Left colon (tissue), 2 donors: ENCODE measurements around the gene POGK. TPM values are rescaled to one million over a fixed set of nuclear protein-coding genes. Genes with fewer than 3 reads are reported as not detected.
A peak's percentile ranks its signal among the peaks of the same experiment; 100 is the strongest.

Experiments
- ATAC-seq: fragments of 200-7000 bp; cut with Tn5 transposase; one replicate; pipeline ENCODE4 v1.9.1; 2020; ENCODE audit warnings: mild to moderate bottlenecking, moderate library complexity
- DNase-seq, 2 donors: peaks; one replicate each; pipeline ENCODE4 v3.0.0-alpha.2; 2020
- intact Hi-C, 2 donors: fragments of 100-400 bp; cut with DNase I in 1 of 2; cut with micrococcal nuclease in 1 of 2; formaldehyde crosslinking; loops; one replicate each; pipeline versions ENCODE4 v1.11.2 to v1.14.0; 2022; cut with DNase I, micrococcal nuclease
- total RNA-seq, 2 donors: library from RNA; stranded (reverse); fragmentation: NEBNext Ultra II Directional; extraction: Animal tissue kit (Norgen Biotek cat#: 25700); gene quantifications; one replicate each; pipeline ENCODE4 v1.2.1, GENCODE V29; 2021
- donor health status: DM: no; HTN: no; CAD: no.
- donor health status: DM: yes; HTN: yes; CAD: no.

Gene POGK
- total RNA-seq, 2 donors from 2014 or later, result 27.5 to 30.3 TPM

DNA sequence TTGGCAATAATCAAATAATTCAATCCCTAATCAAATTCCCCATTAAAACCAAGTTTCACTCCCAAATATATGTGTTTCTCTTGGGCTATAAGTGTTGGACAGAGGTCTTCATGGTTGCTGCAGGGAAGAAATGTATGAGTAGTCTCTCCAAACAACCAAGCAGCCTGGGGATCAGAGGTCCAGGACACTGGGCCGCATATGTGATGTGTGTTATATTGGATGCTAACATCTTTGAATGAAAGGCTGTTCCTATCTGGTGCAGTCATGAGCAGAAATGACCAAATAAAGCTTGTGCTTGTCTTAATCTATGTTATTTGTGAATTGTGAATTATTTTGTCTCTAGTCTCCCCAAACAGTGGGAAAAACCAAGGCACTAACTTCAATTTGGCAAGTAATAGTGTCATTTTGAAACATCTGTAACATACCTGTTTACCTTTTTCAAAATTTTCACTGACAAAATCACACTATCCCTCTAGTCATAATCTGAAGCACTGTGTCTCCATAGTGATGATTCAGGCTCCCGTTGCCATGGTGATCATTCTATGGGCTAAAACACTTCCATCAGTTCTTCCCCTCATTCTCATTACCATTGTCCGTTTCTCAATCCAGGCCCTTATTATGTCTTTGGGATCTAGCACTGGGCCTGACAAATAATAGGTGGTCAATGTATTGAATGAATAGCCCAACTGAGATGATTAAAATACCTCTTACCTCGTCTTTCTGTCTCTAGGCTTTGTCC is 49.3 kb downstream of the POGK start:
- no peak for ATAC-seq
- intact Hi-C loops, result no loop called here
- no peak for DNase-seq

DNA sequence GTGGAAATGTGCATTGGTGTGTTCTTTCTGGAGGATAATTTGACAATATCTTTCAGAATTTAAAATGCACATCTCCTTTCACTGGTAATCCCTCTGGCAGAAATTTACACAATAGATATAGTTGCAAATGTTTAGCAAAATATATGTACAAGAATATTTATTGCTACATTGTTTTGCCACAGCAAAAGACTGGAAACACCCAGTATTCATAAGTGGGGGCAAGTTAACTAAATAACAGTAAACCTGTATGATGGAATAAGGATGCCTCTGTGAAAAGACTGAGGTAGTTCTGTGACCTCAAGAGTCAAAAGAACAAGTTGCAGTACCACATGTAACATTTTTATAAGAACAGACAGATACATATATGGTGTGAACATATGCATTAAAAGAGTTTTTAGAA is 50.5 kb downstream of the POGK start:
- intact Hi-C loops, result no loop called here
- ATAC-seq (no peak), DNase-seq (no peak)

DNA sequence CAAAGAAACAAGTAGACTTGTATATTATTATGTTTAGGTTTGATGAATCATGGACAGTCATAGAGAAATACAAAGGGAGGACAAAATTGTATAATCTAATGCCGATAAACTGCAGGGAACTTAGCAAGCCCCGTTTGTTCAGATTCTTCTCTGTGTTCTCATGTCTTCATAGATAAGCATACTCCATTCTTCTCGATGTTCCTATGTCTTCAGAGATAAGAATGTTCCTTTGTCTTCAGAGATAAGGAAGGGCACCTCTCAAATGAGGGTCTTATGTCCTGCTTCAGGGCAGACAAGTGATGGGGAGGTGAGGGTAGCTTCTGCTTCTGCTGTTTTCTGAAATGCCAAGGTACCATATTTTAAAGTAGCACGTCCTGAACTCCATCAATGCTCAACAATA is 56.5 kb downstream of the POGK start:
- no peak for ATAC-seq
- DNase-seq, result no peak
- intact Hi-C loops, result no loop called here

DNA sequence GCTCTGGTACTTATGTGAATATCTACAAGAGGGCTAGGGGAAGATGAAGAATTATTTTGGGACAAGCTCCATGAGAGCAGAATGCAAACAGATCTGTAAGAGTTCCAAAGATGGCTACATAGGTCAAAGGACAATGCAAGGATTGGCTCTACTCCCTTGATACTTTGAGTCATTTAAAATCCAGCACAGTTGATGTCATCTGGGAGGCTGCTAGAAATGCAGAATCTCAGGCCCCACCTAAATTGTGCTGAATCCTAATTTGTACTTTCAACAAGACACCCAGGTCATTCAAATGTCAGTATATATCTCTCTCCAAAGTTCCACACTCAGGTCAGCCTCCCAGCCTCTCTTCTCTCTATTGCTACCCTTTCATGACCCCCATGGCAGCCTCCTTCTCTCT is 60.5 kb downstream of the POGK start:
- ATAC-seq (no peak), DNase-seq (no peak)
- intact Hi-C loops, result no loop called here

DNA sequence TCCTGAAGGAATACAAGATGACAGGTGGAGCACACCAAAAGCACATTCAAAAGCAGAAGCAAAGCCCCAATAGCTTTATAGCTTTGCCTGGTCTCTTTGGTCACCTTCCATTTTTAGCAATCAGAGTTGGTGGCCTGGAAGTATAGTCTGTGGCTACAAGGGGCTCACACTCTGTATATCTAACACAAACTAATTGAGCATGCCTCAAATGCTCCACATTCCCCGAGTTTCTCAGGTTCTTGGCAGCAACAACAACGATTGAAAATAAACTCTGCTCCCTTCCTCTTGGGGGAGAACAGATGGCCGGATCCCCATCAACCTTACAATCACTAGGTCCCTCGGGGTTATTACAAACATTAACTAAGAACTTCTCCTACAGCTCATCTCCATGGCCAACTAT is 61.7 kb downstream of the POGK start:
- intact Hi-C loops, result no loop called here
- ATAC-seq (no peak), DNase-seq (no peak)

DNA sequence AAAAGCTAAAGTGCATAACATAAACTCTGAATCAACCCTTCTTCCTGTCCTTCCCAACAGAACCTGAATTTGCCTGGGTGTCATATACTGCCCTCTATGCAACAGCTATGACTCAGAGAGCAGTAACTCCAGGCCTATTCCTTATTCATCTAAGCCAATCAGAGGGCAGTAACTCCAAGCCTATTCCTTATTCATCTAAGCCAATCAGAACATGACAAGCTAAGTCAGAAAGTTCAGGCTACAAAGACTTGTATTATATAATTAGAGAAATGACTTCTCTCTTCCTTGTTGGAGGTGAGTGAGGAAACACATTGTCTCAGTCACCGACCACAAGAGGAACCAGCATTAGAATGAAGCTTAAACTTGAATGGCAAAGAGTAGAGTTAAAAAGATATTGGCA is 63.0 kb downstream of the POGK start:
- no peak for DNase-seq
- intact Hi-C loops, result no loop called here
- ATAC-seq, result peak; percentile 98

DNA sequence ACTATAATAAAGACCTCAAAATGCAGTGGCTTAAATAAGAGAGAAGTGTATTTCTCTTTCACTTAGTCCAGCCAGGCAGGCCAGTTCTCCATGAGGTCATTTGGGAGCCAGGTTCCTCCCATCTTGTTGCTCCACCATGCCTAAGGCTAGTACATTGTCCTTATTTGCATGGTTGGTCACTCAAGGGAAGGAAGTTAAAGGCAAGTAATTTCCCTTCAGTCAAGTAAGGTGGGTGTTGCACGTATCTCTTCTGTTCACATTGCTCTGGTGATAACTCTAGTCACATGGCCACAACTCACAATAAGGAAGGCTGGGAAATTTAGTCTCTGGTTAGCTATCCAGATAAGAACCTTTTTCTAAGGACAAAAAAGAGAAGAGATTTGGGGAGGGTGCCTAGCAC is 64.0 kb downstream of the POGK start:
- DNase-seq, result no peak
- peak; percentile 18 for ATAC-seq
- intact Hi-C loops, result no loop called here

DNA sequence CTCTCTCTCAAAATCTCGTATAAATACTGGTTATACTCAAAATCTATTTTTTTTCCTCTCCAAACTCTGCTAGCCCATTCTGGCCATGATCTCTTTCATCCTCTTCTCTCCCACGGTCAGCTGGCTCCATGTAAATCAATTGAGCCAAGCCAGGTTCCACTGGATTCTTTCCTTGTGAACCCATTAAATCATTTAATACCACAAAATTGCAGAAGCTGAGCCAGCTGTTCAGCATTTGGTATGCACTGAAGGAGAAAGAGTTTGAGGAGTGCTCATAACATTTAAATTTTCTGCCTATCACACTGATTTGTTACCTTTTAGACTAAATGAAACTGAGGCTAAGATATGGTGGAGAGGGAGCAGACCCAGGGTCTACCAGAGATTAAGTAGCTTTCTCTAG is 65.9 kb downstream of the POGK start:
- DNase-seq, result no peak
- intact Hi-C loops, result loop anchor here in 1 of 2 donors (5.0 kb wide), 1 partner anchor 152 kb away; no protein-coding TSS in a partner anchor
- ATAC-seq, result no peak

DNA sequence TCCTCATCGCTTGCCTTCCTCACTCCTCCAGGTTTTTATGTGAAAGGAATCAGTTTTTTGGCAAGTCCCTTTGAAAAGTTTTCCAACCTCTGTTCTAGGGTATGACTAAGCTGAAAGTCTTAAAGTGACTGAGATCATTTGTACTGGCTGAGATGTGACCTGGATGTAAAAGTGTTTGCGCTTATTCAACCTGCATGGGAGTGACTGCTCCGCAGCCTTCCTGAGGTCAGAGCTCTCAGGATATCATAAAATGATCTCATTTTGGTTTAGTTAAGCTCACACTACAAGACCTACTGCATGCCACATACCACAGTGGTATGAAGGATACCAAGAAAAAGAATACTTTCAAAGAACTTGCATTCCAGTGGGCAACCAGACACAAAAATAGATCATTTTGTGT is 66.6 kb downstream of the POGK start:
- DNase-seq (no peak), ATAC-seq (no peak)
- intact Hi-C loops, result loop anchor here in 1 of 2 donors (5.0 kb wide), 1 partner anchor 151 kb away; no protein-coding TSS in a partner anchor

Other genes starting within 250 kb of the POGK start
- 10 to 100 TPM in 1 of 2 donors, 1 to 10 TPM in 1; 9.5 to 11.6 TPM for gene TADA1, start 36.8 kb downstream of the POGK start, total RNA-seq
- gene ILDR2, start 136.1 kb downstream of the POGK start, total RNA-seq, result 1 to 10 TPM in 1 of 2 donors, under 1 TPM in 1; 0.85 to 1.3 TPM
- not detected for gene MAEL, start 149.8 kb downstream of the POGK start, total RNA-seq